ENCODE results near the gene GIMAP1. TPM values are rescaled to one million over a fixed set of nuclear protein-coding genes. Genes with fewer than 3 reads are reported as not detected.

GIMAP1 gene
- polyA plus RNA-seq, 1 experiment: not detected

DNA sequence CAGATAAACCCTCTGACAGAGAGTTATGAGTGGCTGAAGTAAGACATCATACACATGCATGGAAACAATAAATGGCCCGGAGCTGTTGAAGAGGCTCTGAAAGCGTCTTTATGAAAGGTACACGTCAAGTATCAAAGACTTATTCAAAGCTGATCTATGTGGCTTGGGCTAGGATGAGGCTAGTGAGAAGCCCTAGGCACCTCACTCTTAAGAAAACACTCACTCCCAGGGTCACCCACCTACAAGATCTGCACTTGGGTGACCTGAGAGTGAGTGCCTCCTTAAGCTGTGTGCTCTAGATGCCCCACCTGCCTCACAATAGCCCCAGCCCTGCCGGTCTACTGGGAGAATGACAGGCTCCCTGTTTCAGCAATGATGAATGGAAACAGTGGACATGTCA is 1.1 kb upstream of the GIMAP1 start:
- CTCF ChIA-PET: no interaction called here
- Histone ChIP-seq H3K27me3 (ENCODE audit: control insufficient read depth, insufficient read depth, low read length) (no peaks in the 10 kb centered on the region), H3K9me3 (ENCODE audit: control insufficient read depth, insufficient read depth, low read length) (peaks cover 5% of the 10 kb centered on the region), H3K4me3 (ENCODE audit: low read depth, low read length) (no peak overlapping the region), H3K27ac (ENCODE audit: low read depth, low read length) (no peak overlapping the region)
- POLR2A ChIA-PET: no interaction called here
- TF ChIP-seq, protein P1, sequence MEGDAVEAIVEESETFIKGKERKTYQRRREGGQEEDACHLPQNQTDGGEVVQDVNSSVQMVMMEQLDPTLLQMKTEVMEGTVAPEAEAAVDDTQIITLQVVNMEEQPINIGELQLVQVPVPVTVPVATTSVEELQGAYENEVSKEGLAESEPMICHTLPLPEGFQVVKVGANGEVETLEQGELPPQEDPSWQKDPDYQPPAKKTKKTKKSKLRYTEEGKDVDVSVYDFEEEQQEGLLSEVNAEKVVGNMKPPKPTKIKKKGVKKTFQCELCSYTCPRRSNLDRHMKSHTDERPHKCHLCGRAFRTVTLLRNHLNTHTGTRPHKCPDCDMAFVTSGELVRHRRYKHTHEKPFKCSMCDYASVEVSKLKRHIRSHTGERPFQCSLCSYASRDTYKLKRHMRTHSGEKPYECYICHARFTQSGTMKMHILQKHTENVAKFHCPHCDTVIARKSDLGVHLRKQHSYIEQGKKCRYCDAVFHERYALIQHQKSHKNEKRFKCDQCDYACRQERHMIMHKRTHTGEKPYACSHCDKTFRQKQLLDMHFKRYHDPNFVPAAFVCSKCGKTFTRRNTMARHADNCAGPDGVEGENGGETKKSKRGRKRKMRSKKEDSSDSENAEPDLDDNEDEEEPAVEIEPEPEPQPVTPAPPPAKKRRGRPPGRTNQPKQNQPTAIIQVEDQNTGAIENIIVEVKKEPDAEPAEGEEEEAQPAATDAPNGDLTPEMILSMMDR (IDR thresholded peaks at IDR 0.05; ENCODE audit: low read depth, low read length): no peak
- no peak for DNase-seq (ENCODE audit: low read depth, low spot score)

DNA sequence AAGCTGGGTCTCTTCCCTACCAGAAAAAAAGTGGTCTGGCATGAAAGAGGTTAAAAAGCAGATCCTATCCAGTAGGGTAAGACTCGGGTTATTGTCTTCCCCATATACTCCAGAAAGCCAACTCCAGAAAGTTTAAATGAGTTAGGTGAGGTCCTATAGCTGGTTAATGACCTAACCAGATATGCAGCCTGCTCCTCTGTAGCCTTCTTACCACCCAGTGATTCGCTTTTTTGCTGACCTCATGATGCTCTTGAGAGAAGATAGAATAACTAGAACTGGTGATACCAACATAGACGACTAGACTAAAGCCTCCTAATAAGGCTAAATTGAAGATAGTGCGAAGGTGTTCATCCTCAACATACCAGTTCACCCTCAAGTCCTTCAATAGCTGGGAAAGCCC is 675 bp upstream of the GIMAP1 start:
- Histone ChIP-seq H3K27ac (ENCODE audit: low read depth, low read length) (no peak overlapping the region), H3K9me3 (ENCODE audit: control insufficient read depth, insufficient read depth, low read length) (peaks cover 9% of the 10 kb centered on the region), H3K27me3 (ENCODE audit: control insufficient read depth, insufficient read depth, low read length) (no peaks in the 10 kb centered on the region), H3K4me3 (ENCODE audit: low read depth, low read length) (no peak overlapping the region)
- CTCF ChIA-PET: no interaction called here
- POLR2A ChIA-PET: no interaction called here
- TF ChIP-seq, protein P1 (IDR thresholded peaks at IDR 0.05; ENCODE audit: low read depth, low read length): no peak
- DNase-seq (ENCODE audit: low read depth, low spot score): no peak

DNA sequence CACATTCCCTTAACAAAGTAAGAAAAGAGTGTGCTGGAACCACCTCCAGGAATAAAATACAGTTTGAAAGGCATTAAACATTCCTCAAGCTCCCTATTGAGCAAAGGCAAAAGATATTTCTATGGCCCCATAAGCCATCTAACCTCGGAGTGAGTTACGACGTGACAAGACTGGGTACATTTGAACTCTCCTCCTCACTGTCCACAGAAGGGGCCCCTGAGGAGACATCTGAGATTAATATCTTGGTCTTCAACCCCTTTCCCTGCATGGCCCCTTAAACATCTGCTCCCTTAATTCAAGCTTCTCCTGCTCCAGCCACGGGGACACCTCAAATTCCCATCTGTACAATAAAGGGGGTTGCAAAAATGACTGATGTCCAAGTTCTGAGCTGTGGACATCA is 526 bp downstream of the GIMAP1 start:
- ChIA-PET POLR2A (no interaction called here), CTCF (no interaction called here)
- no peak for DNase-seq (ENCODE audit: low read depth, low spot score)
- Histone ChIP-seq H3K27ac (ENCODE audit: low read depth, low read length) (no peak overlapping the region), H3K27me3 (ENCODE audit: control insufficient read depth, insufficient read depth, low read length) (no peaks in the 10 kb centered on the region), H3K9me3 (ENCODE audit: control insufficient read depth, insufficient read depth, low read length) (peaks cover 11% of the 10 kb centered on the region), H3K4me3 (ENCODE audit: low read depth, low read length) (no peak overlapping the region)
- TF ChIP-seq, protein P1 (IDR thresholded peaks at IDR 0.05; ENCODE audit: low read depth, low read length): no peak

DNA sequence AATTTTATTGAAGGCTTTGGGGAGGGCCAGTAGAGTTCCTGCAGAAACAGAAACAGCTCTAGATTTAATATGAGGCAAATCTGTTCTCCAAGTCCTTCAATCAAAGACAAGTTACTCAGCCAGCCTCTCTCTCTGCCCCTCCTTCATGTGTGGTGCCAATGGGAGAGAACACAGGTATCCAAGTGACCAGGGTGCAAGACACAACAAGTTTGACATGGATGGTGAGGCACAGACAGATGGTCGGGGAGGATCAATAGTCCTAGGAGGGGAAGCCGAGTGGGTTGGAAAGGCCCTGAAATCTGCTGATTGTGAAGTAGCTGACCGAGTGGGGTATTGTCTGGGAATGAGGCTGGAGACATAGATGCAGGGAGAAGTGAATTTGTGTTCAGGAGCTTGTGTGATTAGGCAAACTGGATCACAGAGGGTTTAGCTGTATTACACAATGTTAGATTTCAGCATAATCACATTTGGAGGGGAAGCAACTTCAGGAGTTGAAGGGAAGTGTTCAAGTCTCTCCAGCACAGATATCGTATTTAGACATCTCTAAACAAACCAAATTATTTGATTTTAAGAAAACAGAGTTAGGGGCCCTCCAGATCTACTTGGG is 1.5 kb downstream of the GIMAP1 start:
- ChIA-PET POLR2A (no interaction called here), CTCF (no interaction called here)
- TF ChIP-seq, protein P1 (IDR thresholded peaks at IDR 0.05; ENCODE audit: low read depth, low read length): no peak
- DNase-seq (ENCODE audit: low read depth, low spot score): no peak
- Histone ChIP-seq H3K9me3 (ENCODE audit: control insufficient read depth, insufficient read depth, low read length) (peaks cover 16% of the 10 kb centered on the region), H3K27me3 (ENCODE audit: control insufficient read depth, insufficient read depth, low read length) (no peaks in the 10 kb centered on the region), H3K27ac (ENCODE audit: low read depth, low read length) (no peak overlapping the region), H3K4me3 (ENCODE audit: low read depth, low read length) (no peak overlapping the region)

DNA sequence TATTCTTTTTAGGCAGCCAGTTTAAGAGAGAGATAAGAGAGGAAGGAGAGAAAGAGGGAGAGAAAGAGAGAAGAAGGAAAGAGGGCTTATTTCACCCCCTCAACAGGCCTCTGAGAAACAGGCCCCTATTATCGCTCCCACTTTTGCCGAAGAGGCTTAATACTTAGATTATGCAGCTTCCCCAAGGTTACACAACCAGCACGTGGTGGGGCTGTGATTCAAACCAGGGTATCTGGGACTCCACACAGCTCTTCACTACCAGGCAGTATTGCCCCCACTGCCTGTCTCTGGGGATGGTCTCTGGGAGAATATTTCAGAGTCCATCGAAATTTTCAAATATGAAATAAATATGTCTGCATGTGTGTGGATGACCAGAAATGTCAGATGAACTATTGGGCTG is 3.0 kb downstream of the GIMAP1 start:
- Histone ChIP-seq H3K4me3 (ENCODE audit: low read depth, low read length) (no peak overlapping the region), H3K27me3 (ENCODE audit: control insufficient read depth, insufficient read depth, low read length) (no peaks in the 10 kb centered on the region), H3K9me3 (ENCODE audit: control insufficient read depth, insufficient read depth, low read length) (peaks cover 16% of the 10 kb centered on the region), H3K27ac (ENCODE audit: low read depth, low read length) (no peak overlapping the region)
- ChIA-PET CTCF (no interaction called here), POLR2A (no interaction called here)
- DNase-seq (ENCODE audit: low read depth, low spot score): no peak
- TF ChIP-seq, protein P1 (IDR thresholded peaks at IDR 0.05; ENCODE audit: low read depth, low read length): no peak

Measured in AG04450 (cell line).